ENCODE measurements around the gene BNC1.

DNA sequence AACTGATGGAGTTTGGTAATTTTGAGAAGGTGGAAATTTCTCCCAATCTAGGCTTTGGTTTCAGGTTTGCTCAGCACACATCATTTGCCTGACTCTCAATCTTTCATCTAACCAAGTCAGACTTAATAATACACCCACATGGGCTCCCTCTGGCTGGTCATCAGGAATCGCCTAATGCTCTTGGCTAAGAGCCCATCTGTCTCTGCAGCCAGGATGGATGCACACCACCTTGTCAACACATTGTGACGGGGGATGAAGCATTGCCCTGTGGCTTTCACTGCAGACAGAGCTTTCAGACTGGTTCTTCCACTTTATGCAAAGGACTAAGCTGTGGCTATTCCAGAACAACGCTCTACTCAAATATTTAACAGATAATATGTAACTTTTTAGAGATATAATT is 73.8 kb downstream of the BNC1 start:
- TF ChIP-seq POLR2A (IDR thresholded peaks at IDR 0.05) = no peak
- TF ChIP-seq CTCF (IDR thresholded peaks at IDR 0.05) = no peak

Data from heart left ventricle (tissue), 13 donors.